H7 (cell line): ENCODE data around the gene HACD2. TPM values are rescaled to one million over a fixed set of nuclear protein-coding genes. Genes with fewer than 3 reads are reported as not detected.
A peak's percentile ranks its signal among the peaks of the same experiment; 100 is the strongest.

ENCODE experiments used
- DNase-seq: peaks from one replicate; pipeline ENCODE4 v3.0.0; 2012
- H3K27me3 ChIP-seq: 2 replicates; pipeline ENCODE4 v1.6.0; 2011; ENCODE audit warnings: mild to moderate bottlenecking, low read length; ENCODE audit not compliant: control insufficient read depth, insufficient read depth
- H3K36me3 ChIP-seq: replicated peaks from 2 replicates; pipeline ENCODE4 v1.5.1; 2011; ENCODE audit warnings: low read length; ENCODE audit not compliant: control insufficient read depth, insufficient read depth
- H3K4me3 ChIP-seq: 2 replicates; pipeline ENCODE4 v1.5.1; 2011; ENCODE audit warnings: low read depth, mild to moderate bottlenecking, control low read depth, low read length, moderate library complexity; ENCODE audit not compliant: insufficient read depth
- total RNA-seq: library from RNA; depleted of rRNA; stranded (reverse); fragments of >200 nt; shearing (Covaris generic); gene quantifications from 2 replicates; pipeline ENCODE4 v1.2.3, GENCODE V29; 2014; rRNA removed

The HACD2 gene
- total RNA-seq, 1 experiment from 2014 or later = 17.2 TPM

DNA sequence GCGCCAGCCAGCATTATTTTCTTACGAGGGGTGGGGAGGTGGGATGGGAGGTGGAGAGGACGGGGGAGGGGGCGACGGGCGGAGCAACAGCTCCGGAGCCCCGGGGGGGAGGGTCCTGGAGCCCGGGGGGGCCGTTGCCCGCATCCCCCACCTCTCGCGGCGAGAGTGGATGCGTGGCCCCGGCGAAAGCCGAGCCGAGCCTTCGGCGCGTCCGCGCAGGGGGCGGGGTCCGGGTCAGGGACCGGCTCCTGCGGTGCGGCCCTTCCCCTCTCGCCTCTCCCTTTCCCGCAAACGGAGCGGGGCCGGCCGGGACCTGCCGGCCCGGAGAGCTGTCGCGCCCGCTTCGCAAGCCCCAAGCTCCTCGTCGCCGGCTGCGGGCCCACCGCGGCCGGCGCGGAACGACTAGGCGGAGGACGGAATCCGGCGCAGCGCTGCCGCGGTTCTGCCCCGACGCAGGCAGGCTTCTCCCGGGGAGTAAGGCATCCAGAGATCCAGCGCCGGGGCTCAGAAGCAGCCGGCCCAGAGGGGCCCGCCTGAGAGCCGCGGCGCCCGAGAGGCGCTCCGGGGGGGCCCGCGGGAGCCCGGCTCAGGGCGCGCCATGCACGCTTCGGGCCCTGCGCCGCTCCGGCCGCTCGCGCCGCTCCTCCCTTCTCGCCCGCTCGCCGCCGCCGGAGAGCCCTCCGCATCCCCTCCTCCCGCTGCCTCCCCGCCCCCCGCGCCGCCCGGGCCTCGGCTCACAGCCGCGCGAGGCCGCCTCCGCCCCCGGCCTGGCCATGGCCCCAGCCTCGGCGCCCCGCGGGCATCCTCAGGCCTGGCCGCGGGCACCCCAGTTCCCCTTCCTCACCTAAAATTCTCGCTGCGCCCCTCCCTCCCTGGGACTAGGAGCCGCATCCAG lies 135.5 kb downstream of the HACD2 start:
- DNase-seq = peak; percentile 91
- peaks cover 52% of the 10 kb centered on the region for H3K27me3 ChIP-seq
- peak overlapping the region; percentile 59 for H3K4me3 ChIP-seq
- no peaks in the 10 kb centered on the region for H3K36me3 ChIP-seq

- Histone ChIP-seq H3K4me3 (peak within 1 kb of the TSS; percentile 59), H3K27me3 (peaks cover 52% of the 10 kb centered on the region), H3K36me3 (no peaks in the 10 kb centered on the region)
- DNase-seq = peak; percentile 88
These were observed 136.2 kb downstream of the HACD2 start, which contains the start of gene ADCY5 for GRCh38 chr3:123448536-123449101. Gene ADCY5 (minus strand): TSS chr3:123449090. CDS start chr3:123448545, 545 bp downstream.

- H3K36me3 ChIP-seq = no peaks in the 10 kb centered on the region
- H3K27me3 ChIP-seq = peaks cover 52% of the 10 kb centered on the region
- peak overlapping the region; percentile 59 for H3K4me3 ChIP-seq
- DNase-seq = peak; percentile 96
These were observed 136.9 kb downstream of the HACD2 start for GRCh38 chr3:123447749-123448517.

GRCh38 chr3:123447416-123447748 lies 137.5 kb downstream of the HACD2 start:
- no peak for DNase-seq
- H3K4me3 ChIP-seq = no peak overlapping the region
- H3K27me3 ChIP-seq = peaks cover 52% of the 10 kb centered on the region
- H3K36me3 ChIP-seq = no peaks in the 10 kb centered on the region

- DNase-seq = no peak
- Histone ChIP-seq H3K27me3 (peaks cover 52% of the 10 kb centered on the region), H3K36me3 (no peaks in the 10 kb centered on the region), H3K4me3 (no peak overlapping the region)
These were observed 138.2 kb downstream of the HACD2 start for GRCh38 chr3:123446610-123447109.

- no peaks in the 10 kb centered on the region for H3K36me3 ChIP-seq
- H3K4me3 ChIP-seq = no peak overlapping the region
- peaks cover 52% of the 10 kb centered on the region for H3K27me3 ChIP-seq
- DNase-seq = no peak
These were observed 138.6 kb downstream of the HACD2 start for GRCh38 chr3:123446210-123446609.

- no peak for DNase-seq
- Histone ChIP-seq H3K36me3 (no peaks in the 10 kb centered on the region), H3K4me3 (no peak overlapping the region), H3K27me3 (peaks cover 48% of the 10 kb centered on the region)
These were observed 139.2 kb downstream of the HACD2 start for GRCh38 chr3:123445702-123446101.

- Histone ChIP-seq H3K36me3 (no peaks in the 10 kb centered on the region), H3K4me3 (no peak overlapping the region), H3K27me3 (peaks cover 39% of the 10 kb centered on the region)
- DNase-seq = no peak
These were observed 140.1 kb downstream of the HACD2 start for GRCh38 chr3:123444744-123445143.

DNA sequence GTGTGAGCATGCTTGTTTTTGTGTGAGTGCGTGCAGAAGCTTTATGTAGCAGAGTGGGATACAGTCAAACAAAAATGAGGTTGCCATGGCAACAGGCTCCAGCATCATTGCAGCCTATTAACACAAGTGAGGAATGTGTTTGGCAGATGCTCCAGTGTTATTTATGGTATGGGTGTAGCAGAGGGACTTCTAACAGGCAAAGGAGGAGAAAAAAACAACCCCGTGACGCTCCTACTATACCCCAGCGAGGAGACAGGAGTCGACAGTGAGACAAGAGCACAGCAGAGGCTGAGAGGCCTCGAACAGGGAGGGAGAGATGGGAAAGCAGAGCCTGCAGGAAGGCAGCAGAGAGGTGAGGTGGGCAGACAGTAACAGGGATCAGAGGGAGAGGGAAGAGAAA lies 140.8 kb downstream of the HACD2 start:
- Histone ChIP-seq H3K36me3 (no peaks in the 10 kb centered on the region), H3K27me3 (peaks cover 34% of the 10 kb centered on the region), H3K4me3 (no peak overlapping the region)
- DNase-seq = no peak

DNA sequence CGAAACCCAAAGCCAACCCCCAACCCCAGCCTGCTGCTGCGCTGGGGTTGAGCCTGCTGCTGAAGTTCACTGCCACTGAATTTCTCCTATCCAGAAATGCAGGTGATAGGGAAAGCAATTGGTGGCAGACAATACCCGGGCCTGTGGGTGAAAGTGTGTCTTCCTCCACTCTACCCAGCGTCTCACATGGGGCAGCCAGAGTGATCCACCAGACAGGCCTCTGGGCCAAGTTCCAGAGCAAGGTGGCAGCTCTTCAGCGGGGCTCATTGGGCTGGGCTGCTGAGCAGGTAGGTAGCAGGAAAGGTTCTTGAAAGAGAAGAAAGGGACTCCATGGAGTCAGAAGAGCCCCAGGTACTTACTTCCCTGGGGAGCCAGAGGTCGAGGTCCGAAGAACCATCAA lies 141.9 kb downstream of the HACD2 start:
- no peaks in the 10 kb centered on the region for H3K36me3 ChIP-seq
- H3K4me3 ChIP-seq = no peak overlapping the region
- DNase-seq = no peak
- peaks cover 24% of the 10 kb centered on the region for H3K27me3 ChIP-seq

GRCh38 chr3:123442125-123442524 lies 142.7 kb downstream of the HACD2 start:
- Histone ChIP-seq H3K27me3 (peaks cover 17% of the 10 kb centered on the region), H3K36me3 (no peaks in the 10 kb centered on the region), H3K4me3 (no peak overlapping the region)
- DNase-seq = no peak

Other genes starting within 250 kb of the HACD2 start
- gene ADCY5, start 136.0 kb downstream of the HACD2 start, total RNA-seq = 2.4 and 5.1 TPM in 2 replicates